Thymus (tissue), 11 donors: Measurements from ENCODE around the gene PPP4R1. TPM values are rescaled to one million over a fixed set of nuclear protein-coding genes. Genes with fewer than 3 reads are reported as not detected.

ENCODE experiments used
- DNase-seq, 9 donors: peaks; one replicate each; pipeline ENCODE4 v3.0.0-alpha.2; 2013; ENCODE audit warnings: low spot score in 9 of 9, low read depth in 6 of 9, missing footprints in 1 of 9
- H3K27ac ChIP-seq, 2 donors: one replicate each; pipeline ENCODE4 v1.5.1; 2013; ENCODE audit warnings: control low read depth in 1 of 2, low read depth in 1 of 2, low read length in 1 of 2, mild to moderate bottlenecking in 1 of 2, moderate library complexity in 1 of 2
- H3K27me3 ChIP-seq, 2 donors: one replicate each; pipeline ENCODE4 v1.5.1; 2013; ENCODE audit warnings: low read length in 1 of 2; ENCODE audit not compliant: control insufficient read depth in 2 of 2, insufficient read depth in 1 of 2
- H3K36me3 ChIP-seq, 2 donors: one replicate each; pipeline ENCODE4 v1.5.1; 2013; ENCODE audit warnings: low read length in 1 of 2, mild to moderate bottlenecking in 1 of 2, moderate library complexity in 1 of 2; ENCODE audit not compliant: control insufficient read depth in 2 of 2, insufficient read depth in 2 of 2
- H3K4me1 ChIP-seq, 2 donors: one replicate each; pipeline ENCODE4 v1.5.1; 2013; ENCODE audit warnings: low read length in 2 of 2; ENCODE audit not compliant: control insufficient read depth in 2 of 2, insufficient read depth in 2 of 2
- H3K4me3 ChIP-seq, 2 donors: one replicate each; pipeline ENCODE4 v1.5.1; 2013; ENCODE audit warnings: low read length in 2 of 2, control low read depth in 1 of 2, mild to moderate bottlenecking in 1 of 2
- H3K9me3 ChIP-seq, 2 donors: one replicate each; pipeline ENCODE4 v1.5.1; 2013; ENCODE audit warnings: low read length in 1 of 2, mild to moderate bottlenecking in 1 of 2; ENCODE audit not compliant: control insufficient read depth in 2 of 2, insufficient read depth in 1 of 2
- WGBS: extraction: QIAGEN DNeasy Blood & Tissue Kit; methylation state at CpG from one replicate; pipeline ENCODE4 v1.1.7; 2013; 5-methylcytosine and 5-hydroxymethylcytosine counted together
- polyA plus RNA-seq: library from polyadenylated mRNA; stranded (reverse); fragments of 200-250 nt; gene quantifications from one replicate; pipeline ENCODE4 v1.2.3, GENCODE V29; 2013
- total RNA-seq: library from RNA; stranded (reverse); fragments of 120-200 nt; gene quantifications from one replicate; pipeline ENCODE4 v1.2.4, GENCODE V29; 2013
- donor health status: healthy.

The PPP4R1 gene
- total and polyA plus RNA-seq, 2 donors: 26.8 to 44.5 TPM

- Histone ChIP-seq H3K27me3 (no peaks in the 10 kb centered on the region), H3K9me3 (peaks cover 0 to 2% of the 10 kb centered on the region in 2 donors), H3K27ac (no peak overlapping the region), H3K36me3 (peaks cover 2 to 6% of the 10 kb centered on the region in 2 donors), H3K4me3 (no peak overlapping the region), H3K4me1 (peaks cover 7 to 9% of the 10 kb centered on the region in 2 donors)
- 97% methylated on average over 3 of the region's 3 CpGs for WGBS
- DNase-seq: no peak
These were observed 8.3 kb downstream of the PPP4R1 start for GRCh38 chr18:9606039-9606438.

GRCh38 chr18:9604348-9604747 is 10.0 kb downstream of the PPP4R1 start:
- 95% methylated on average over 2 of the region's 2 CpGs for WGBS
- H3K9me3 ChIP-seq: peaks cover 0 to 7% of the 10 kb centered on the region in 2 donors
- no peak overlapping the region for H3K27ac ChIP-seq
- no peaks in the 10 kb centered on the region for H3K27me3 ChIP-seq
- no peaks in the 10 kb centered on the region for H3K36me3 ChIP-seq
- H3K4me3 ChIP-seq: no peak overlapping the region
- peaks cover 6 to 7% of the 10 kb centered on the region in 2 donors for H3K4me1 ChIP-seq
- no peak for DNase-seq

DNA sequence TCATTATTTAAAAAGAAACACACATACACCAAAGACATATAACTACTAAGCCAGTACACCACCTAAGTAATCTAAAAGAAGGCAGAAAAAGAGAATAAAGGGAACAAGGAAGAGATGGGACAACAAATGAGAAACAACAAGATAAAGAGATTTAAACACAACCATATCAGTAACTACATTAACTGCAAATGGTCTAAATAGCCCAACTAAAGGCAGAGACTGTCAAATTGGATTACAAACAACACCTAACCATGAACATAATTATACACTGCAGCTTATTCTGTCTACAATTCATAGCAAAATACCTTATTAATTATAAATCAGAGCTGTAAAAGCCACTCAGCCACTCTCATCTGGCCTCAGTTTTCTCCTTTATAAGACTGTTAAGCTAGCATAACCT is 15.0 kb downstream of the PPP4R1 start:
- Histone ChIP-seq H3K4me3 (no peak overlapping the region), H3K4me1 (no peaks in the 10 kb centered on the region)

DNA sequence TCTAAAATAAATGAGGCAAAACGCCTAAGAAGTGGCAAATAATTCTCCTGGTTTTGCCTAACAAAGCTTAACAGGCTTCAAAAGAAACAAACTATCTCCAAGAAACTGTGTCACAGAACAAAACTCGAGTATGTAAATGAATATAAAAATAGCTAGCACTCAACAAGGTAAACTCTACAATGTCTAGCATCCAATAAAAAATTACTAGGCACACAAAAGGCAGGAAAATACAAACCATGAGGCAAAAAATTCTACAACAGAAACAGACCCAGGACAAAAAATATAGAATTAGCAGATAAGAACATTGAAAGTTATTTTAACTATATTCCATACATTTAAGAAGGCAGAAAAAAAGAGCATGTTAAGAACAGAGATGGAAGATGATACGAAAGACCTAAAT is 16.8 kb downstream of the PPP4R1 start:
- Histone ChIP-seq H3K27me3 (no peaks in the 10 kb centered on the region), H3K4me3 (no peak overlapping the region), H3K36me3 (peaks cover 4 to 5% of the 10 kb centered on the region in 2 donors), H3K27ac (no peak overlapping the region), H3K9me3 (peaks cover 0 to 7% of the 10 kb centered on the region in 2 donors), H3K4me1 (no peaks in the 10 kb centered on the region)
- WGBS: 97% methylated on average over 3 of the region's 3 CpGs
- DNase-seq: no peak

More for the DNA sequence above, 15.0 kb downstream of the PPP4R1 start:
- DNase-seq: no peak
- Histone ChIP-seq H3K27ac (no peak overlapping the region), H3K27me3 (no peaks in the 10 kb centered on the region), H3K9me3 (peaks cover 0 to 7% of the 10 kb centered on the region in 2 donors), H3K36me3 (no peaks in the 10 kb centered on the region)

GRCh38 chr18:9596843-9597526 is 17.4 kb downstream of the PPP4R1 start:
- DNase-seq: no peak
- H3K4me3 ChIP-seq: no peak overlapping the region
- 97% methylated on average over 4 of the region's 4 CpGs for WGBS
- H3K27me3 ChIP-seq: no peaks in the 10 kb centered on the region
- peaks cover 4 to 5% of the 10 kb centered on the region in 2 donors for H3K36me3 ChIP-seq
- no peaks in the 10 kb centered on the region for H3K4me1 ChIP-seq
- no peak overlapping the region for H3K27ac ChIP-seq
- H3K9me3 ChIP-seq: peaks cover 0 to 7% of the 10 kb centered on the region in 2 donors

DNA sequence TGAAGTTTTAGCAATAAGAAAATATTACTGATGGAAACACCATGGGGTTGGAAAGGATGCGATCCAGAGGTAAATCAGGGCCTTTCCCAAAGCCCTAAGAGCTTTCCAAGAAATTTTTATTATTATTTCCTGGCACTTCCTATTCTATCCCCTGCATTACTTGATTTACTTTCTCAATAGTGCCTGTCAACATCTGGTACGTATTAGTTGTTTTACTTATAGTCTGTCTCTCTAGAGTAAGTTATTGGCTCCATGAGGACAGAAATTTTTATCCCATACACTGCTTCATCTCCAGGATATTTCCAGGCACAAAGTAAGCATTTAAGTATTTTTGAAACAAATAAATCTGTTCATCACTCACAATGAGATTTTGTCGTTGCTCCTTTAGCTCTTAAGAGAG is 18.1 kb downstream of the PPP4R1 start:
- Histone ChIP-seq H3K36me3 (peaks cover 4 to 5% of the 10 kb centered on the region in 2 donors), H3K9me3 (peaks cover 0 to 7% of the 10 kb centered on the region in 2 donors), H3K27ac (no peak overlapping the region), H3K4me3 (no peak overlapping the region), H3K4me1 (no peaks in the 10 kb centered on the region), H3K27me3 (no peaks in the 10 kb centered on the region)
- no peak for DNase-seq
- 92% methylated on average over 3 of the region's 3 CpGs for WGBS

DNA sequence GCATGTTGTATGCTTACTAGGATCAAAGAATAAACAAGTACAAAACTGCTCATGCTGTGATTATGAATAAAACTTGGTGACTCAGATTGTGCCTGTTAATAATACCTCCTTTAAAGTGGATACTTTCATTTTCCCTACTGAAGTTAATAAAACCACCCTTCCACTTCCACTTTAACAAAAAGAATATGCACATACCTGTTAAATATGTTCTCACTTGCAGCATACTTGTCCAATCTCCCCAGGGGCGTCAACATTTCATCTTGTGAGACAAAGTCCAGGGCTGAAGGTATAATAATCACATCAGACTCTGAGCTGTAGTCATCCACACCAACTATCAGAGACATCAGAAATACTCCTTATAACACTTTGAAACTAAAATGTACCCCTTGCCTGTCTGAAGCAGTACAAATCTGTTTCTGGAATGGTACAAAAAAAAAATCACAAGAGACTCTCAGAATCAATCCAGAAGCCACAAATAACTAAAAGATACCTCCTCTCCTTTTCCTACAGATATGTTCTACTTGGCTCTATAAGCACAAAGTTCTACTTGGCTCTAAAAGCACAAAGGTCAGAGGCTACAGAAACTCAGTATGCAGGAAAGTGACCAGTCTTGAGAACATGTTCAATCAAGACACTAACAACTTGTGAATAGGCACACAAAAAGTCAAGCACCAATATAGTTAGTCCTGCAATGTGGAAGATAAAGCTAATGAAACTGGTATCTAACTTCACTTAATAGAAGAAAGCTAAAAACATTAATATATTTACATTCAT is 19.3 kb downstream of the PPP4R1 start:
- H3K9me3 ChIP-seq: no peaks in the 10 kb centered on the region
- no peak for DNase-seq
- no peaks in the 10 kb centered on the region for H3K27me3 ChIP-seq
- H3K27ac ChIP-seq: no peak overlapping the region
- peaks cover 4 to 5% of the 10 kb centered on the region in 2 donors for H3K36me3 ChIP-seq
- H3K4me3 ChIP-seq: no peak overlapping the region
- WGBS: 88% methylated on average over 1 of the region's 1 CpG
- H3K4me1 ChIP-seq: no peaks in the 10 kb centered on the region

DNA sequence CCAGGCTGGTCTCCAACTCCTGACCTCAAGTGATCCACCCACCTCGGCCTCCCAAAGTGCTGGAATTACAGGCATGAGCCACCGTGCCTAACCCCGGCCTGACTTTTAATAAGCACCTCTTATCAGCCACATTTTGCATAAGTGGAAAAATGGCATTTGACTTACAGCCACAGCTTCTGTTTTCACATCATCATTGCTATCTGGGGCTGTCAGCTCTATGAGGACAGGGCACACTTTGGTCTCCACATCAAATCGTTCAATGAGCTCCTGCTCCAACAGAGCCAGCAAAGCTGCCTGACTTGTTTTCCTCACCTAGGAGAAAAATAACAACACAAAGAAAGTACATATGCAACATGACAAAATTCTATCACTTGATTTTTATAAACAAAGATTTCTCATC is 26.4 kb downstream of the PPP4R1 start:
- DNase-seq: no peak
- Histone ChIP-seq H3K4me1 (no peaks in the 10 kb centered on the region), H3K4me3 (no peak overlapping the region), H3K36me3 (peaks cover 13 to 16% of the 10 kb centered on the region in 2 donors), H3K27ac (no peak overlapping the region), H3K9me3 (no peaks in the 10 kb centered on the region), H3K27me3 (no peaks in the 10 kb centered on the region)
- 98% methylated on average over 4 of the region's 4 CpGs for WGBS

- no peaks in the 10 kb centered on the region for H3K9me3 ChIP-seq
- no peak overlapping the region for H3K4me3 ChIP-seq
- H3K27me3 ChIP-seq: no peaks in the 10 kb centered on the region
- H3K36me3 ChIP-seq: peaks cover 13 to 20% of the 10 kb centered on the region in 2 donors
- H3K4me1 ChIP-seq: no peaks in the 10 kb centered on the region
- 97% methylated on average over 3 of the region's 3 CpGs for WGBS
- DNase-seq: no peak
- no peak overlapping the region for H3K27ac ChIP-seq
These were observed 27.5 kb downstream of the PPP4R1 start for GRCh38 chr18:9586814-9587213.
